Neural progenitor cell (in vitro differentiated cells): Measurements from ENCODE around the gene C1QTNF1.

Experiments used
- EZH2 ChIP-seq: fragments of 200-600 bp; sonication (generic); IDR thresholded peaks from 2 replicates; pipeline ENCODE4 v1.6.1; 2017; ENCODE audit warnings: antibody characterized with exemption, mild to moderate bottlenecking, moderate library complexity
- EZH2phosphoT487 ChIP-seq: fragments of 200-600 bp; sonication (generic); IDR thresholded peaks from 2 replicates; pipeline ENCODE4 v1.6.1; 2017; ENCODE audit warnings: antibody characterized with exemption
- TF ChIP-seq, protein P1 (sequence below): fragments of 200-600 bp; sonication (generic); IDR thresholded peaks from 2 replicates; pipeline ENCODE4 v1.5.1; 2017; ENCODE audit warnings: antibody characterized with exemption, mild to moderate bottlenecking

DNA sequence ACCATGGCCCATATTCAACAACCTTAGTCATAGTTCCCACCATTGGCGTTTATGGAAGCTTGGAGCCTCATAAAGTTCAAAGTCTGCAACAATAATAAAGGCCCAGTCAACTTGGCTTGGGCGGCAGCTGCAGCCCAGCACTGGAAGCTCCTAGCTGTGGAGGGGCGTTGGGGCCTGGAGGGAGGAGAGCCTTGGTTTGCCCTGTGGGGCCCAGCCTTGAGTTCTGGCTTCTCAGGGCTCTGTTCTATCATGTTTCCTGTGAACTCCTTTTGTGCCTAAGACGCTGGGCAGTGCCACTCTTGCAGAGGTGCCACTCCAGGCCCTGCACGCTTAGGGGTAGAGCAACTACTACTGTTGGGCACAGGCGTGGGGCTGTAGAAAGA is 49.7 kb downstream of the C1QTNF1 start:
- TF ChIP-seq, protein P1, sequence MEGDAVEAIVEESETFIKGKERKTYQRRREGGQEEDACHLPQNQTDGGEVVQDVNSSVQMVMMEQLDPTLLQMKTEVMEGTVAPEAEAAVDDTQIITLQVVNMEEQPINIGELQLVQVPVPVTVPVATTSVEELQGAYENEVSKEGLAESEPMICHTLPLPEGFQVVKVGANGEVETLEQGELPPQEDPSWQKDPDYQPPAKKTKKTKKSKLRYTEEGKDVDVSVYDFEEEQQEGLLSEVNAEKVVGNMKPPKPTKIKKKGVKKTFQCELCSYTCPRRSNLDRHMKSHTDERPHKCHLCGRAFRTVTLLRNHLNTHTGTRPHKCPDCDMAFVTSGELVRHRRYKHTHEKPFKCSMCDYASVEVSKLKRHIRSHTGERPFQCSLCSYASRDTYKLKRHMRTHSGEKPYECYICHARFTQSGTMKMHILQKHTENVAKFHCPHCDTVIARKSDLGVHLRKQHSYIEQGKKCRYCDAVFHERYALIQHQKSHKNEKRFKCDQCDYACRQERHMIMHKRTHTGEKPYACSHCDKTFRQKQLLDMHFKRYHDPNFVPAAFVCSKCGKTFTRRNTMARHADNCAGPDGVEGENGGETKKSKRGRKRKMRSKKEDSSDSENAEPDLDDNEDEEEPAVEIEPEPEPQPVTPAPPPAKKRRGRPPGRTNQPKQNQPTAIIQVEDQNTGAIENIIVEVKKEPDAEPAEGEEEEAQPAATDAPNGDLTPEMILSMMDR = no peak
- TF ChIP-seq EZH2phosphoT487 (no peak), EZH2 (no peak)
